H1 (cell line): Measurements from ENCODE around the gene PCYT2. TPM values are rescaled to one million over a fixed set of nuclear protein-coding genes. Genes with fewer than 3 reads are reported as not detected.

Source experiments
- CTCF ChIA-PET: fragments of 300-600 bp; sonication (Branson Sonifier 250); formaldehyde crosslinking; loops from one replicate; lab custom pipeline; 2021; ENCODE audit not compliant: partially characterized antibody; lab: Charles Lee
- POLR2A ChIA-PET: fragments of 300-600 bp; sonication (Branson Sonifier 250); formaldehyde crosslinking; loops from one replicate; lab custom pipeline; 2021; ENCODE audit warnings: inconsistent platforms; ENCODE audit not compliant: partially characterized antibody; lab: Charles Lee
- DNase-seq, 2 experiments: peaks; one replicate each; pipeline versions ENCODE4 v3.0.0 to v3.0.0-alpha.2; 2010 to 2022; ENCODE audit warnings: low spot score in 2 of 2, low read depth in 1 of 2, mixed read lengths in 1 of 2
- FAIRE-seq: peaks from 2 replicates; lab custom pipeline; 2011; peaks lifted over from hg19 to GRCh38; lab: Jason Lieb, UNC
- H2AFZ ChIP-seq: 2 replicates; pipeline ENCODE4 v1.8.1; 2012; ENCODE audit warnings: low read length, inconsistent platforms
- H2AK5ac ChIP-seq: 2 replicates; pipeline ENCODE4 v1.6.1; 2013; ENCODE audit warnings: low read depth, low read length
- H2BK120ac ChIP-seq: replicated peaks from 2 replicates; pipeline ENCODE3; 2013; ENCODE audit warnings: low read depth, low read length, inconsistent platforms
- H2BK12ac ChIP-seq: 2 replicates; pipeline ENCODE4 v1.6.1; 2013; ENCODE audit warnings: low read depth, low read length
- H2BK15ac ChIP-seq: 2 replicates; pipeline ENCODE4 v1.6.1; 2013; ENCODE audit warnings: low read length
- H2BK20ac ChIP-seq: 2 replicates; pipeline ENCODE4 v1.6.1; 2013; ENCODE audit warnings: low read length
- H2BK5ac ChIP-seq: 2 replicates; pipeline ENCODE4 v1.6.1; 2013; ENCODE audit warnings: low read depth, low read length
- H3K14ac ChIP-seq: 2 replicates; pipeline ENCODE4 v1.6.1; 2013; ENCODE audit warnings: inconsistent platforms; ENCODE audit not compliant: insufficient read length
- H3K18ac ChIP-seq: 2 replicates; pipeline ENCODE4 v1.6.1; 2013; ENCODE audit warnings: low read length; ENCODE audit errors: extremely low read depth
- H3K23ac ChIP-seq: 2 replicates; pipeline ENCODE4 v1.6.1; 2013; ENCODE audit warnings: inconsistent platforms; ENCODE audit not compliant: insufficient read length
- H3K23me2 ChIP-seq: 2 replicates; pipeline ENCODE4 v1.6.1; 2013; ENCODE audit warnings: low read depth, low read length
- H3K27ac ChIP-seq: 2 replicates; pipeline ENCODE4 v1.6.1; 2011; ENCODE audit warnings: low read depth, low read length, inconsistent platforms
- H3K27me3 ChIP-seq, 4 experiments: replicated peaks in 1 of 4; 1 replicate in 1 of 4; 2 replicates in 3 of 4; pipeline versions ENCODE4 v1.6.1 to v1.8.1; 2011 to 2013; ENCODE audit warnings: low read length in 3 of 4, mild to moderate bottlenecking in 3 of 4, inconsistent platforms in 2 of 4, mixed read lengths in 2 of 4, moderate library complexity in 1 of 4; ENCODE audit not compliant: control insufficient read depth in 3 of 4, insufficient read depth in 3 of 4; ENCODE audit errors: extremely low read depth in 1 of 4
- H3K36me3 ChIP-seq, 4 experiments: 2 replicates each; pipeline versions ENCODE4 v1.6.1 to v1.8.1; 2011 to 2013; ENCODE audit warnings: mild to moderate bottlenecking in 4 of 4, low read length in 3 of 4, moderate library complexity in 2 of 4, control low read depth in 1 of 4, inconsistent platforms in 1 of 4; ENCODE audit not compliant: insufficient read depth in 4 of 4, control insufficient read depth in 2 of 4
- H3K4ac ChIP-seq: replicated peaks from 2 replicates; pipeline ENCODE3; 2013; ENCODE audit warnings: low read length, low read depth, mixed read lengths, inconsistent platforms; ENCODE audit not compliant: insufficient read length
- H3K4me1 ChIP-seq, 4 experiments: replicated peaks in 1 of 4; 1 replicate in 1 of 4; 2 replicates in 3 of 4; pipeline versions ENCODE4 v1.6.1 to v1.8.1; 2011 to 2013; ENCODE audit warnings: low read length in 3 of 4, inconsistent platforms in 2 of 4, mixed read lengths in 1 of 4; ENCODE audit not compliant: insufficient read depth in 4 of 4, control insufficient read depth in 3 of 4
- H3K4me2 ChIP-seq, 2 experiments: 2 replicates each; pipeline versions ENCODE4 v1.6.1 to v1.8.1; 2011 to 2013; ENCODE audit warnings: low read depth in 2 of 2, low read length in 2 of 2, control low read depth in 1 of 2, inconsistent platforms in 1 of 2, mild to moderate bottlenecking in 1 of 2; ENCODE audit not compliant: insufficient read depth in 1 of 2
- H3K4me3 ChIP-seq, 4 experiments: fragments of 200-600, 300-600 bp in 1 of 4; sonication (generic), shearing (Covaris generic), sonication (Bioruptor Twin) in 1 of 4; 2 replicates each; pipeline versions ENCODE4 v1.5.1 to v1.8.1; 2011 to 2016; ENCODE audit warnings: low read length in 4 of 4, low read depth in 3 of 4, control low read depth in 2 of 4, inconsistent platforms in 2 of 4, mild to moderate bottlenecking in 2 of 4, mixed read lengths in 1 of 4, moderate library complexity in 1 of 4; ENCODE audit not compliant: insufficient read depth in 2 of 4; ENCODE audit errors: extremely low read depth in 1 of 4
- H3K56ac ChIP-seq: replicated peaks from 2 replicates; pipeline ENCODE3; 2013; ENCODE audit warnings: low read depth, mild to moderate bottlenecking, mixed read lengths, low read length, inconsistent platforms; ENCODE audit not compliant: insufficient read length
- H3K79me1 ChIP-seq: 2 replicates; pipeline ENCODE4 v1.6.1; 2013; ENCODE audit warnings: low read depth, low read length, control low read depth
- H3K79me2 ChIP-seq, 2 experiments: 2 replicates each; pipeline versions ENCODE4 v1.6.1 to v1.8.1; 2012 to 2013; ENCODE audit warnings: low read length in 2 of 2, mild to moderate bottlenecking in 2 of 2, inconsistent platforms in 1 of 2; ENCODE audit not compliant: insufficient read depth in 2 of 2, control insufficient read depth in 1 of 2
- H3K9ac ChIP-seq, 4 experiments: replicated peaks in 1 of 4; 1 replicate in 1 of 4; 2 replicates in 3 of 4; pipeline versions ENCODE4 v1.6.1 to v1.8.1; 2011 to 2013; ENCODE audit warnings: low read depth in 3 of 4, low read length in 3 of 4, control low read depth in 2 of 4, mild to moderate bottlenecking in 2 of 4, moderate library complexity in 2 of 4, inconsistent platforms in 1 of 4; ENCODE audit errors: extremely low read depth in 1 of 4
- H3K9me3 ChIP-seq, 2 experiments: 2 replicates each; pipeline versions ENCODE4 v1.6.1 to v1.8.1; 2012 to 2013; ENCODE audit warnings: mild to moderate bottlenecking in 2 of 2, moderate library complexity in 2 of 2, control low read depth in 1 of 2, inconsistent platforms in 1 of 2, low read depth in 1 of 2, low read length in 1 of 2, mixed read lengths in 1 of 2; ENCODE audit not compliant: insufficient read depth in 2 of 2
- H4K20me1 ChIP-seq, 2 experiments: replicated peaks in 1 of 2; 2 replicates each; pipeline versions ENCODE3 to v1.8.1; 2011 to 2013; ENCODE audit warnings: inconsistent platforms in 2 of 2, low read length in 2 of 2, mild to moderate bottlenecking in 1 of 2; ENCODE audit not compliant: insufficient read depth in 2 of 2, control insufficient read depth in 1 of 2
- H4K5ac ChIP-seq: 2 replicates; pipeline ENCODE4 v1.6.1; 2013; ENCODE audit warnings: low read length, low read depth, mixed read lengths, inconsistent platforms; ENCODE audit not compliant: insufficient read length
- H4K8ac ChIP-seq: 2 replicates; pipeline ENCODE4 v1.8.0; 2013; ENCODE audit warnings: mild to moderate bottlenecking, moderate library complexity, low read length, inconsistent platforms; ENCODE audit not compliant: insufficient read depth; ENCODE audit errors: extremely low read depth
- H4K91ac ChIP-seq: replicated peaks from 2 replicates; pipeline ENCODE3; 2013; ENCODE audit warnings: low read length, mixed read lengths, inconsistent platforms; ENCODE audit not compliant: insufficient read length
- ASH2L ChIP-seq: fragments of 200-600, 300-600 bp; sonication (generic); IDR thresholded peaks from one replicate; pipeline ENCODE4 v1.7.1; 2017; ENCODE audit warnings: low read length
- BRCA1 ChIP-seq: IDR thresholded peaks from 2 replicates; pipeline ENCODE4 v1.6.1; 2012; ENCODE audit warnings: low read depth, low read length, improper control_type of control experiment
- GTF2F1 ChIP-seq: IDR thresholded peaks from 2 replicates; pipeline ENCODE4 v1.6.1; 2012; ENCODE audit warnings: low read depth, low read length, improper control_type of control experiment, borderline replicate concordance
- MAFK ChIP-seq: IDR thresholded peaks from 2 replicates; pipeline ENCODE4 v1.6.1; 2012; ENCODE audit warnings: low read depth, mild to moderate bottlenecking, improper control_type of control experiment, low read length
- SIX5 ChIP-seq: IDR thresholded peaks from 2 replicates; pipeline ENCODE4 v1.6.1; 2011; ENCODE audit warnings: mild to moderate bottlenecking, low read depth, low read length
- SRF ChIP-seq: IDR thresholded peaks from 2 replicates; pipeline ENCODE4 v1.6.1; 2011; ENCODE audit warnings: mild to moderate bottlenecking, low read depth, low read length, moderate library complexity
- TCF12 ChIP-seq: IDR thresholded peaks from 2 replicates; pipeline ENCODE4 v1.6.1; 2011; ENCODE audit warnings: low read depth, mild to moderate bottlenecking, low read length
- WGBS, 2 experiments: shearing (Covaris generic) in 1 of 2; methylation state at CpG; one replicate each; pipeline versions ENCODE4 v1.1.6 to v1.1.7; 2013 to 2015; ENCODE audit warnings: low lambda C conversion rate in 2 of 2, mixed read lengths in 2 of 2, inconsistent platforms in 1 of 2, low coverage in 1 of 2, missing lambda C conversion rate in 1 of 2; ENCODE audit not compliant: insufficient replicate concordance in 2 of 2, insufficient coverage in 1 of 2, insufficient read length in 1 of 2; ENCODE audit errors: extremely low coverage in 1 of 2, missing lambda C conversion rate in 1 of 2; 5-methylcytosine and 5-hydroxymethylcytosine counted together
- polyA plus RNA-seq, 7 experiments: library from polyadenylated mRNA; depleted of rRNA in 3 of 7; stranded (reverse) in 5 of 7; unstranded in 2 of 7; fragments of >200 nt in 5 of 7; fragments of 200-250 nt in 2 of 7; gene quantifications; 1 replicate in 5 of 7; 2 replicates in 1 of 7; 4 replicates in 1 of 7; pipeline versions ENCODE4 v1.2.1 to v1.2.3, GENCODE V29; 2011 to 2013; ENCODE audit warnings: missing spikeins in 2 of 7, mixed read lengths in 2 of 7
- total RNA-seq: library from RNA; stranded (reverse); fragmentation: NEBNext Ultra II Directional; extraction: Animal tissue kit (Norgen Biotek cat#: 25700); gene quantifications from 2 replicates; pipeline ENCODE4 v1.2.1, GENCODE V29; 2021
- TF ChIP-seq, protein P1 (sequence below), 3 experiments: IDR thresholded peaks; 1 replicate in 2 of 3; 2 replicates in 1 of 3; pipeline versions ENCODE4 v1.5.1 to v1.6.1; 2011; ENCODE audit warnings: low read length in 3 of 3, mild to moderate bottlenecking in 3 of 3, inconsistent platforms in 2 of 3, low read depth in 1 of 3, moderate library complexity in 1 of 3; ENCODE audit not compliant: insufficient read depth in 1 of 3; ENCODE audit errors: control extremely low read depth in 1 of 3
- TF ChIP-seq, protein P2 (sequence below): IDR thresholded peaks from 2 replicates; pipeline ENCODE4 v1.6.1; 2012; ENCODE audit warnings: inconsistent platforms

The PCYT2 gene
- total and polyA plus RNA-seq, 2 of the 8 experiments (the other 6 are each of a cell fraction or from before 2014, with no cell fraction given) = 29.9 to 31.3 TPM

DNA sequence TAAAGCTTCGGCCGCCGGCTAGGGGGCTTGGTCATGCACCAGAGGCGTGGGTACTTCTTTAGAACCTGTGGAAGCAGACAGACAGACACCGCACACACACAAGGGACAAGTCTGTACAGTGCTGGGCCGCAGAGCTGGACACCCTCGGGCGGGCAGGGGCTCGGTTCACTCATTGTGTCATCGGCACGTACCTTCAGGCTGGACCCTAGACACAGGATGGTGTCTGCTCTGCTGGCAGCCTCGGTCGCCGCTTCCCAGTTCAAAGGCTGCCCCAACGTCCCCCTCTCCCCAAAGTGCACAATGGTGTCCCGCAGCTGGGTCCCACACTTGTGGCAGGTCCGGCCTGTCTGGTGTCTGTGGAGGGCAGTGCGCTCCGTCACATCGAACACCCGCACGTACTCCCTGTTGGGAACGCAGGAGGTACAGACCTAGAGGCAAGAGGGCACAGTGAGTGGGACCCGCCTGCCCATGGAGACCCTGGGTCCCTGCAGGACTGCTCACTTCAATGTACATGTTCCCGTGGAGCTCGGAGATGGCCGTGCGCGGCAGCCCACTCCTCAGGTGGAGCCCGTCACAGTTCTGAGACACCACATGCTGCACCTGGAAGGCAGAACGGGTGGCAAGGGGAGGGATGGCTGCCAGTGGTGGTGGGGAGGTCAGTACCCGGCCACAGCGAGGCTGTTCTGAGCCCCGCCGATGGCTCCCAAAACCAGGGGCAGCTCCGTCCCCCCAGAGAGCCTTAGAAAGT is 3.1 kb upstream of the PCYT2 start:
- no peak overlapping the region for H2BK12ac ChIP-seq
- peak overlapping the region; percentile 47; the same call in 1 of the 2 replicates for H4K8ac ChIP-seq
- no peak overlapping the region for H3K9ac ChIP-seq
- POLR2A ChIA-PET = interaction anchor here (0.9 to 8.7 kb wide), 5 partner anchors 8 to 102 kb away, joined by 3 to 135 read pairs (median 3); partner anchors contain the start of gene MAFG
- H3K27me3 ChIP-seq = peaks cover 0 to 4% (median 2%) of the 10 kb centered on the region in 4 experiments; a peak in 2 of 7 replicates
- peaks cover 6 to 40% of the 10 kb centered on the region in 2 experiments for H4K20me1 ChIP-seq
- H3K56ac ChIP-seq = no peak overlapping the region
- DNase-seq = no peak
- H2BK5ac ChIP-seq = no peak overlapping the region; the same call in 1 of the 2 replicates
- H3K23ac ChIP-seq = no peak overlapping the region
- CTCF ChIA-PET = interaction anchor here (0.9 to 2.8 kb wide), 7 partner anchors 8 to 292 kb away, joined by 3 to 12 read pairs (median 4); partner anchors contain the start of genes MAFG and NOTUM
- H3K4ac ChIP-seq = no peak overlapping the region
- H3K9me3 ChIP-seq = no peaks in the 10 kb centered on the region
- peaks cover 5% of the 10 kb centered on the region for H3K79me1 ChIP-seq
- no peak overlapping the region for H2AK5ac ChIP-seq
- H2BK15ac ChIP-seq = no peak overlapping the region
- H3K18ac ChIP-seq = no peak overlapping the region
- no peak overlapping the region for H3K14ac ChIP-seq
- no peak overlapping the region for H3K4me3 ChIP-seq
- no peak overlapping the region for H4K5ac ChIP-seq
- no peak for FAIRE-seq
- H2BK120ac ChIP-seq = no peak overlapping the region
- H3K36me3 ChIP-seq = peaks cover 8 to 25% (median 20%) of the 10 kb centered on the region in 4 experiments
- H2AFZ ChIP-seq = no peak overlapping the region
- H3K4me1 ChIP-seq = peaks cover 0 to 20% (median 8%) of the 10 kb centered on the region in 4 experiments; a peak in 6 of 7 replicates
- 95% methylated on average over 32 of the region's 36 CpGs; no CpG with 5 or more reads in 1 of the 2 experiments for WGBS, 2 experiments
- peaks cover 11% of the 10 kb centered on the region for H3K23me2 ChIP-seq
- H3K79me2 ChIP-seq = peaks cover 0 to 16% of the 10 kb centered on the region in 2 experiments; a peak in 2 of 4 replicates
- no peak overlapping the region for H3K27ac ChIP-seq
- no peak overlapping the region for H4K91ac ChIP-seq
- no peak overlapping the region for H2BK20ac ChIP-seq
- no peak overlapping the region for H3K4me2 ChIP-seq
- TF ChIP-seq BRCA1 (no peak), SRF (no peak), GTF2F1 (no peak), MAFK (no peak), TCF12 (no peak), SIX5 (no peak), ASH2L (no peak)
- TF ChIP-seq, protein P1, sequence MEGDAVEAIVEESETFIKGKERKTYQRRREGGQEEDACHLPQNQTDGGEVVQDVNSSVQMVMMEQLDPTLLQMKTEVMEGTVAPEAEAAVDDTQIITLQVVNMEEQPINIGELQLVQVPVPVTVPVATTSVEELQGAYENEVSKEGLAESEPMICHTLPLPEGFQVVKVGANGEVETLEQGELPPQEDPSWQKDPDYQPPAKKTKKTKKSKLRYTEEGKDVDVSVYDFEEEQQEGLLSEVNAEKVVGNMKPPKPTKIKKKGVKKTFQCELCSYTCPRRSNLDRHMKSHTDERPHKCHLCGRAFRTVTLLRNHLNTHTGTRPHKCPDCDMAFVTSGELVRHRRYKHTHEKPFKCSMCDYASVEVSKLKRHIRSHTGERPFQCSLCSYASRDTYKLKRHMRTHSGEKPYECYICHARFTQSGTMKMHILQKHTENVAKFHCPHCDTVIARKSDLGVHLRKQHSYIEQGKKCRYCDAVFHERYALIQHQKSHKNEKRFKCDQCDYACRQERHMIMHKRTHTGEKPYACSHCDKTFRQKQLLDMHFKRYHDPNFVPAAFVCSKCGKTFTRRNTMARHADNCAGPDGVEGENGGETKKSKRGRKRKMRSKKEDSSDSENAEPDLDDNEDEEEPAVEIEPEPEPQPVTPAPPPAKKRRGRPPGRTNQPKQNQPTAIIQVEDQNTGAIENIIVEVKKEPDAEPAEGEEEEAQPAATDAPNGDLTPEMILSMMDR (IDR thresholded peaks at IDR 0.05; ENCODE audit: control extremely low read depth in 1 of 3, insufficient read depth in 1 of 3, low read depth in 1 of 3, low read length in 3 of 3) = no peak
- TF ChIP-seq, protein P2, sequence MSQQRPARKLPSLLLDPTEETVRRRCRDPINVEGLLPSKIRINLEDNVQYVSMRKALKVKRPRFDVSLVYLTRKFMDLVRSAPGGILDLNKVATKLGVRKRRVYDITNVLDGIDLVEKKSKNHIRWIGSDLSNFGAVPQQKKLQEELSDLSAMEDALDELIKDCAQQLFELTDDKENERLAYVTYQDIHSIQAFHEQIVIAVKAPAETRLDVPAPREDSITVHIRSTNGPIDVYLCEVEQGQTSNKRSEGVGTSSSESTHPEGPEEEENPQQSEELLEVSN = no peak
